Ishikawa (cell line): ENCODE data around the gene PRICKLE4.
A peak's percentile ranks its signal among the peaks of the same experiment; 100 is the strongest.

Source experiments
- CEBPB ChIP-seq: IDR thresholded peaks from 2 replicates; pipeline ENCODE4 v1.6.1; 2012
- CREB1 ChIP-seq: IDR thresholded peaks from 2 replicates; pipeline ENCODE4 v1.6.1; 2012; ENCODE audit warnings: low read depth
- EGR1 ChIP-seq: IDR thresholded peaks from 2 replicates; pipeline ENCODE4 v1.6.1; 2012
- EP300 ChIP-seq: IDR thresholded peaks from 2 replicates; pipeline ENCODE4 v1.6.1; 2012; ENCODE audit warnings: borderline replicate concordance
- FOXM1 ChIP-seq: IDR thresholded peaks from 2 replicates; pipeline ENCODE4 v1.6.1; 2012; ENCODE audit warnings: low read depth, borderline replicate concordance
- NFIC ChIP-seq: IDR thresholded peaks from 2 replicates; pipeline ENCODE4 v1.6.1; 2012
- RAD21 ChIP-seq: IDR thresholded peaks from 2 replicates; pipeline ENCODE4 v1.6.1; 2012; ENCODE audit warnings: low read depth
- TAF1 ChIP-seq: IDR thresholded peaks from 2 replicates; pipeline ENCODE4 v1.6.1; 2012; ENCODE audit warnings: low read depth, mild to moderate bottlenecking
- TCF12 ChIP-seq: IDR thresholded peaks from 2 replicates; pipeline ENCODE4 v1.6.1; 2012; ENCODE audit warnings: low read depth
- TEAD4 ChIP-seq: IDR thresholded peaks from 2 replicates; pipeline ENCODE4 v1.6.1; 2012
- YY1 ChIP-seq: IDR thresholded peaks from 2 replicates; pipeline ENCODE4 v1.6.1; 2012; ENCODE audit warnings: low read depth
- ZBTB7A ChIP-seq: IDR thresholded peaks from 2 replicates; pipeline ENCODE4 v1.6.1; 2012; ENCODE audit warnings: low read depth
- TF ChIP-seq, protein P1 (sequence below): IDR thresholded peaks from 2 replicates; pipeline ENCODE4 v1.6.1; 2012
- TF ChIP-seq, protein P2 (sequence below): IDR thresholded peaks from 2 replicates; pipeline ENCODE4 v1.6.1; 2012
- TF ChIP-seq, protein P3 (sequence below): IDR thresholded peaks from 2 replicates; pipeline ENCODE4 v1.6.1; 2012; ENCODE audit warnings: low read depth, mild to moderate bottlenecking

Gene PRICKLE4

DNA sequence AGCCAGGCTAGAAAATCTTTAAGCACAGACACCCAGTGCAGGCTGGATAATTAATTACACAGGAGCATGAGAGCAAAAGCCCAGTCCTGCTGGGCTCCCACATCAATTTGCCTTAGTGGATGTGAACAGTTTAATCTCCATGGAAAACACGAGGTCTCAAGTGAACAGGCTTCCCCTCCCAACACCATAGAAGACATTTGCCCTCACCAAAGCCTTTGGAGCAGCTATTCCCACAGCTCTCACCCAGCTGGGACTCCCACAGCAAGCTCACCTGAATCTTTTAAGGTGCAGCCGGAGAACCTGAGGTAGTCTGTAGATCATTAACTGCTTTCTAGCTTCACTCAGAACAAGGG is 19.0 kb downstream of the PRICKLE4 start:
- TF ChIP-seq EGR1 (no peak), ZBTB7A (no peak), RAD21 (no peak), CEBPB (no peak), YY1 (no peak), CREB1 (no peak)
- TF ChIP-seq, protein P1, sequence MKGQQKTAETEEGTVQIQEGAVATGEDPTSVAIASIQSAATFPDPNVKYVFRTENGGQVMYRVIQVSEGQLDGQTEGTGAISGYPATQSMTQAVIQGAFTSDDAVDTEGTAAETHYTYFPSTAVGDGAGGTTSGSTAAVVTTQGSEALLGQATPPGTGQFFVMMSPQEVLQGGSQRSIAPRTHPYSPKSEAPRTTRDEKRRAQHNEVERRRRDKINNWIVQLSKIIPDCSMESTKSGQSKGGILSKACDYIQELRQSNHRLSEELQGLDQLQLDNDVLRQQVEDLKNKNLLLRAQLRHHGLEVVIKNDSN = no peak

DNA sequence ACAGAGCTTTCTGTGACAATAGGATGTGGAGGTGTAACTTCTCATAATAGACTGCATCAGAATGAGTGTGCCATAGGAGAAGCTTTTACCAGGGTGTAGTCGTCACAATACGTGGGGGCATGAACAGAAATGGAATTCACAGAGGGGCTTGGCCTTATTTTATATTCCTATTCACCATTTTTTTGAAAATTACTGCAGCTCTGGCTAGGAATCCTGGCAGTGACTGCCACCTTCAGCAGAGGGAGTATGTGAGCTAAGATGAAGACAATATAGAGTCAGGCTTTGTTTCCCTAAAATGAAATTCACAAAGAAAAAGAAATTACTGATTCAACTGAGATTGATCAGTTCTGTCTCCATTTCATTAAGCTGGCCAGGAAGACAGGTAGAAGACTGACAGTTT is 20.8 kb downstream of the PRICKLE4 start:
- TF ChIP-seq YY1 = no peak
- peak; percentile 51; the same call in 1 of the 2 replicates for TF ChIP-seq RAD21

DNA sequence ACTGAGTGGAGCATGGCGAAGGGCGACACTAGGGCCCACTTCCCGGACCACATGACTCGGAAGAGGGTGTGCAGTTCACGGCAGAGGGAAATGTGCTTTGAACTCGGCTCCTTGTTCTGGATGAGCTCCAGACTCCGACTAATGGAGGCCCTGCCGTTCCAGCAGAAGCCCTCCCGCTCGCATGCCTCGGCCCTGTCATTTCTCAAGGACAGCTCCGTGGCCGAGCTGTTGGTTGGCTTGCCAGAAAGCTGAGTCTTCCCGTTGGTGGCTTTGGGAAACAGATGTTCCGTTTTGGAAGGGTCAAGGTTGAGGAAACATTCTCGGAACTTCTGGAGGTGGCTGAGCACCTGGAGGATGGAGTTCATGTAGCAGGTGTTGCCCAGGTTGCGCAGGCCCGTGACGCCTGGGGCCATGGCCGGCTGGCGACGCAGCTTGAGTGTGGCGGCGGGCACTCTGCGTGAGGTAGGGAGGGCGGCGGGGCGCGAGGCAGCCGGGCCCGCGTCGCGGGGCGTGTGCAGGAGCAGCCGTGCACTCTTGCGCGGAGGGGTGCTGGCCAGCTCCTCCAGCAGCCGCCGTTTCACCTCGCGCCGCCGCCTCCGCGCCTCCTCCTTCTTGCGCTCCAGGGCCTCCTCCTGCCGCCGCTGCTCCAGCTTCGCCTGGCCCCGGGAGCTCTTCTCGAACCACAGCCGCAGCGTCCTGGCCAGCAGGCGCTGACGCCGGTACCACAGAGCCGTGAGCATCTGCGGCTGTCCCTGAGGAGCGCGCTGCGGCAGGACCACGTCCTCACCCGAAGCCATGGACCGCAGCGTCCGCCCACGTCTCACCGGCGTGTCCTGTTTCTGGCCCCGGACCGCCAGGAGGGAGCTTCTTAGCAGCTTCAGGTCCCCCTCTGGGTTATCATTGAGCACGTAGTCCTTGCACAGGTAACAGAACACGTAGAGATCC is 25.5 kb downstream of the PRICKLE4 start:
- TF ChIP-seq RAD21 (no peak), FOXM1 (no peak), YY1 (no peak), CEBPB (no peak), TEAD4 (no peak), EGR1 (no peak), CREB1 (no peak)
- TF ChIP-seq, protein P2, sequence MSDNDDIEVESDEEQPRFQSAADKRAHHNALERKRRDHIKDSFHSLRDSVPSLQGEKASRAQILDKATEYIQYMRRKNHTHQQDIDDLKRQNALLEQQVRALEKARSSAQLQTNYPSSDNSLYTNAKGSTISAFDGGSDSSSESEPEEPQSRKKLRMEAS = no peak
- TF ChIP-seq, protein P1 = no peak

DNA sequence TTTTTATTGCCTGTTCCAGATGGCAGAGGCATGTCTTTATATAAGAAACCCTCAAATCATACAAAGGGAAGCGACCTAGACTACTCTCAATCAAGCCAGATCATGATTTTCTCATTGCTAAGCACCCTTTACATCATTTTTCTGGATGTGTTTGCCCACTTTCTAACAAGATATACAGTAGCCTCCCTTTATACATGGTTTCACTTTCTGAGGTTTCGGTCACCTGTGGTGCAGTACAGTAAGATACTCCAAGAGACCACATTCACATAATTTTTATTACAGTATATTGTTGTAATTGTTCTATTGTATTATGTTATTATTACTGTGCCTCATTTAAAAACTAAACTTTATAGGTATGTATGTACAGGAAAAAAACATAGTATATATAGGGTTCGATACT is 30.5 kb downstream of the PRICKLE4 start:
- no peak for TF ChIP-seq TCF12

DNA sequence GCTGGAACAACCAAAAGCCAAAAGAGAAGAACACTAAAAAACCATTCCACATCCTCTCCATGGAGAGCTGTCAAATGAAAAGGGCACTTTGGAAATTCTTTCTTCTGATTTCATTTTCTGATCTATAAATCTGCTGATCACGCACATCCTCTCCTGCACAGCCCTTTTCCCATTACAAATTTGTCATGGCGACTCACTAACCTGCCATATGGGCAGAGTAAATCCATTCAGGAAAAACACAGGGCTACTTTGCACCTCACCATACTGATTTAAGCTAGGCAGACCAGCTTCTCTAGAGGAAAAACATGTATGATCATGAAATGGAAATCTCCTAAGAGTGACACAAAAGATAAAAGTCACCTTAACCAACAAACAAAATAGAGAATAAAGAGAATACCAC is 32.9 kb downstream of the PRICKLE4 start:
- TF ChIP-seq EP300 (no peak), EGR1 (no peak), TCF12 (no peak), TAF1 (no peak), CREB1 (no peak), TEAD4 (no peak), CEBPB (no peak)
- TF ChIP-seq, protein P2 = no peak
- TF ChIP-seq, protein P3, sequence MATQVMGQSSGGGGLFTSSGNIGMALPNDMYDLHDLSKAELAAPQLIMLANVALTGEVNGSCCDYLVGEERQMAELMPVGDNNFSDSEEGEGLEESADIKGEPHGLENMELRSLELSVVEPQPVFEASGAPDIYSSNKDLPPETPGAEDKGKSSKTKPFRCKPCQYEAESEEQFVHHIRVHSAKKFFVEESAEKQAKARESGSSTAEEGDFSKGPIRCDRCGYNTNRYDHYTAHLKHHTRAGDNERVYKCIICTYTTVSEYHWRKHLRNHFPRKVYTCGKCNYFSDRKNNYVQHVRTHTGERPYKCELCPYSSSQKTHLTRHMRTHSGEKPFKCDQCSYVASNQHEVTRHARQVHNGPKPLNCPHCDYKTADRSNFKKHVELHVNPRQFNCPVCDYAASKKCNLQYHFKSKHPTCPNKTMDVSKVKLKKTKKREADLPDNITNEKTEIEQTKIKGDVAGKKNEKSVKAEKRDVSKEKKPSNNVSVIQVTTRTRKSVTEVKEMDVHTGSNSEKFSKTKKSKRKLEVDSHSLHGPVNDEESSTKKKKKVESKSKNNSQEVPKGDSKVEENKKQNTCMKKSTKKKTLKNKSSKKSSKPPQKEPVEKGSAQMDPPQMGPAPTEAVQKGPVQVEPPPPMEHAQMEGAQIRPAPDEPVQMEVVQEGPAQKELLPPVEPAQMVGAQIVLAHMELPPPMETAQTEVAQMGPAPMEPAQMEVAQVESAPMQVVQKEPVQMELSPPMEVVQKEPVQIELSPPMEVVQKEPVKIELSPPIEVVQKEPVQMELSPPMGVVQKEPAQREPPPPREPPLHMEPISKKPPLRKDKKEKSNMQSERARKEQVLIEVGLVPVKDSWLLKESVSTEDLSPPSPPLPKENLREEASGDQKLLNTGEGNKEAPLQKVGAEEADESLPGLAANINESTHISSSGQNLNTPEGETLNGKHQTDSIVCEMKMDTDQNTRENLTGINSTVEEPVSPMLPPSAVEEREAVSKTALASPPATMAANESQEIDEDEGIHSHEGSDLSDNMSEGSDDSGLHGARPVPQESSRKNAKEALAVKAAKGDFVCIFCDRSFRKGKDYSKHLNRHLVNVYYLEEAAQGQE = no peak
- TF ChIP-seq, protein P1 = no peak

DNA sequence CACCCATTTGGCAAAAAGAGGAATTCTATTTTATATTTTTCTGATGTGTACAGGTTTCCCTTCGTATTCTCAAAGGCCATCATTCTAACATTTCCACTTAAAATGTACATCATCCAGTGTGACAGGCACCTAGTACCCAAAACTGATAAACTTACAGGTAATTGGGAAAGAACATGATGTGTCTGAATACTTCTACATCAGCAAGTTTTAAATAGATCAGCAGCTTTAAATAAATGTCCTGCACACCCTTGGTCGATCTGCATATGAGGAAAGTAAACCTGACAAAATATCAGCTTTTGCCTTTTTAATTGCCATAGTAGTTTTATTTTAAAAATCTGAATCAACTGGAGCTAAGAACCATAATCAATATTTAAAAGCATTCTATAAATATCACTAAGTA is 33.4 kb downstream of the PRICKLE4 start:
- TF ChIP-seq, protein P2 = no peak
- TF ChIP-seq EGR1 = no peak
- TF ChIP-seq ZBTB7A = no peak
- TF ChIP-seq, protein P3 = no peak
- TF ChIP-seq NFIC = no peak
- TF ChIP-seq YY1 = no peak
- TF ChIP-seq CEBPB = no peak
- no peak for TF ChIP-seq CREB1
- TF ChIP-seq, protein P1 = no peak
- TF ChIP-seq RAD21 = no peak
- no peak for TF ChIP-seq EP300
- TF ChIP-seq TAF1 = no peak
- TF ChIP-seq TCF12 = no peak
- TF ChIP-seq FOXM1 = no peak
- TF ChIP-seq TEAD4 = no peak
